B cell (primary cell): Measurements from ENCODE around the gene BUB3. TPM values are rescaled to one million over a fixed set of nuclear protein-coding genes. Genes with fewer than 3 reads are reported as not detected.

ENCODE experiments used
- ATAC-seq: fragments of 200-7000 bp; cut with Tn5 transposase; one replicate; pipeline ENCODE4 v1.10.0; 2021; ENCODE audit warnings: low read depth, mild to moderate bottlenecking, moderate number of reproducible peaks, moderate library complexity
- CTCF ChIA-PET: fragments of 350-600 bp; sonication (Branson Sonifier 250); formaldehyde crosslinking; loops from one replicate; lab custom pipeline; 2021; ENCODE audit warnings: antibody characterized with exemption, inconsistent platforms; lab: Charles Lee
- POLR2A ChIA-PET: fragments of 350-600 bp; sonication (Branson Sonifier 250); formaldehyde crosslinking; loops from one replicate; lab custom pipeline; 2021; ENCODE audit warnings: antibody characterized with exemption; lab: Charles Lee
- DNase-seq: peaks from one replicate; pipeline ENCODE4 v3.0.0; 2013
- H2AFZ ChIP-seq: 2 replicates; pipeline ENCODE4 v1.6.1; 2012; ENCODE audit warnings: mild to moderate bottlenecking, low read depth, low read length; ENCODE audit not compliant: insufficient read depth, poor library complexity, severe bottlenecking
- H3K27ac ChIP-seq, 2 donors: 1 replicate in 1 of 2; 2 replicates in 1 of 2; pipeline ENCODE4 v1.5.1; 2012 to 2013; ENCODE audit warnings: low read length in 2 of 2, mild to moderate bottlenecking in 2 of 2, moderate library complexity in 1 of 2
- H3K27me3 ChIP-seq, 4 experiments: fragments of 200-600 bp in 1 of 4; sonication (generic) in 1 of 4; replicated peaks in 1 of 4; 1 replicate in 2 of 4; 2 replicates in 2 of 4; pipeline versions ENCODE4 v1.6.1 to v1.7.0; 2013 to 2016; ENCODE audit warnings: low read length in 3 of 4, mild to moderate bottlenecking in 2 of 4, mixed read lengths in 1 of 4, moderate library complexity in 1 of 4; ENCODE audit not compliant: insufficient read depth in 4 of 4, control insufficient read depth in 3 of 4; ENCODE audit errors: control extremely low read depth in 1 of 4
- H3K36me3 ChIP-seq, 2 experiments: replicated peaks in 1 of 2; 1 replicate in 1 of 2; 2 replicates in 1 of 2; pipeline versions ENCODE4 v1.6.1 to v1.7.1; 2013; ENCODE audit warnings: low read length in 1 of 2; ENCODE audit not compliant: insufficient read depth in 2 of 2, control insufficient read depth in 1 of 2; ENCODE audit errors: control extremely low read depth in 1 of 2, extremely low read depth in 1 of 2
- H3K4me1 ChIP-seq, 2 donors: fragments of 200-600 bp in 1 of 2; sonication (generic) in 1 of 2; 1 replicate in 1 of 2; 2 replicates in 1 of 2; pipeline versions ENCODE4 v1.5.1 to v1.6.1; 2013 to 2017; ENCODE audit warnings: low read length in 2 of 2; ENCODE audit not compliant: control insufficient read depth in 2 of 2, insufficient read depth in 2 of 2
- H3K4me2 ChIP-seq: replicated peaks from 2 replicates; pipeline ENCODE3; 2012; ENCODE audit warnings: mild to moderate bottlenecking, low read depth, low read length; ENCODE audit not compliant: poor library complexity, severe bottlenecking
- H3K4me3 ChIP-seq, 5 experiments: fragments of 200-600 bp in 1 of 5; sonication (generic) in 1 of 5; 1 replicate in 3 of 5; 2 replicates in 2 of 5; pipeline versions ENCODE4 v1.5.1 to v1.7.0; 2011 to 2016; ENCODE audit warnings: low read length in 4 of 5, mild to moderate bottlenecking in 4 of 5, low read depth in 2 of 5, control low read depth in 1 of 5, moderate library complexity in 1 of 5; ENCODE audit not compliant: insufficient read depth in 1 of 5; ENCODE audit errors: control extremely low read depth in 1 of 5, extremely low read depth in 1 of 5
- H3K79me2 ChIP-seq: fragments of 200-600 bp; sonication (generic); one replicate; pipeline ENCODE4 v1.6.0; 2016; ENCODE audit warnings: low read length; ENCODE audit not compliant: control insufficient read depth, insufficient read depth
- H3K9ac ChIP-seq: fragments of 200-600 bp; sonication (generic); 2 replicates; pipeline ENCODE4 v1.6.1; 2017; ENCODE audit warnings: mild to moderate bottlenecking, low read length, moderate library complexity
- H3K9me3 ChIP-seq, 3 donors: one replicate each; pipeline versions ENCODE4 v1.6.1 to v1.7.1; 2013; ENCODE audit warnings: low read length in 2 of 3; ENCODE audit not compliant: control insufficient read depth in 2 of 3, insufficient read depth in 1 of 3; ENCODE audit errors: control extremely low read depth in 1 of 3
- H4K20me1 ChIP-seq: 2 replicates; pipeline ENCODE4 v1.6.0; 2012; ENCODE audit warnings: mild to moderate bottlenecking, low read length; ENCODE audit not compliant: insufficient read depth, control insufficient read depth, poor library complexity, severe bottlenecking
- H3K27ac Mint-ChIP-seq: one replicate; pipeline ENCODE4 v1.8.0; 2021; ENCODE audit warnings: mixed read lengths
- H3K27me3 Mint-ChIP-seq: one replicate; pipeline ENCODE4 v1.8.0; 2021; ENCODE audit warnings: mixed read lengths
- H3K4me1 Mint-ChIP-seq: one replicate; pipeline ENCODE4 v1.8.0; 2021; ENCODE audit warnings: mixed read lengths
- H3K4me3 Mint-ChIP-seq: one replicate; pipeline ENCODE4 v1.8.0; 2021; ENCODE audit warnings: mixed read lengths
- H3K9me3 Mint-ChIP-seq: one replicate; pipeline ENCODE4 v1.8.0; 2022; ENCODE audit warnings: mixed read lengths; ENCODE audit not compliant: insufficient read depth
- EZH2 ChIP-seq: IDR thresholded peaks from 2 replicates; pipeline ENCODE4 v1.6.1; 2012; ENCODE audit warnings: borderline replicate concordance, low read depth, mild to moderate bottlenecking, moderate library complexity, low read length; ENCODE audit not compliant: insufficient read depth, poor library complexity, severe bottlenecking
- WGBS: methylation state at CpG from one replicate; pipeline ENCODE4 v1.1.5; 2013; ENCODE audit warnings: missing lambda C conversion rate; ENCODE audit not compliant: insufficient coverage; 5-methylcytosine and 5-hydroxymethylcytosine counted together
- intact Hi-C: fragments of 100-400 bp; cut with micrococcal nuclease; formaldehyde crosslinking; loops from one replicate; pipeline ENCODE4 v1.10.0; 2022
- polyA plus RNA-seq: library from polyadenylated mRNA; depleted of rRNA; stranded (reverse); fragments of >200 nt; gene quantifications from 2 replicates; pipeline ENCODE4 v1.2.3, GENCODE V29; 2012
- total RNA-seq, 2 donors: library from RNA; stranded (reverse); fragments of 120-200 nt in 1 of 2; gene quantifications; 1 replicate in 1 of 2; 2 replicates in 1 of 2; pipeline versions ENCODE4 v1.2.3 to v1.2.4, GENCODE V29; 2013 to 2022
- TF ChIP-seq, protein P1 (sequence below): fragments of 200-600 bp; IDR thresholded peaks from one replicate; pipeline ENCODE4 v1.8.0; 2022; ENCODE audit warnings: antibody characterized with exemption, mild to moderate bottlenecking

The BUB3 gene
- total and polyA plus RNA-seq, 2 donors (not counting 1 experiment from before 2014, with no cell fraction given), result 112 to 113 TPM

- Histone ChIP-seq H3K79me2 (peaks cover 37% of the 10 kb centered on the region), H3K27ac (no peak overlapping the region), H3K4me1 (peaks cover 14 to 16% of the 10 kb centered on the region in 2 donors), H3K4me2 (no peak overlapping the region), H2AFZ (no peak overlapping the region), H3K9me3 (no peaks in the 10 kb centered on the region), H3K9ac (no peak overlapping the region), H3K27me3 (no peaks in the 10 kb centered on the region), H3K4me3 (no peak overlapping the region), H4K20me1 (peaks cover 46% of the 10 kb centered on the region), H3K36me3 (peaks cover 20 to 60% of the 10 kb centered on the region in 2 experiments)
- ChIA-PET POLR2A (no interaction called here), CTCF (interaction anchor here (0.8 kb wide), 1 partner anchor 25 kb away, joined by 4 read pairs; no protein-coding TSS in a partner anchor)
- no peak overlapping the region for H3K4me3 Mint-ChIP-seq
- no CpG with 5 or more reads among the region's 1 CpG for WGBS
- TF ChIP-seq, protein P1, sequence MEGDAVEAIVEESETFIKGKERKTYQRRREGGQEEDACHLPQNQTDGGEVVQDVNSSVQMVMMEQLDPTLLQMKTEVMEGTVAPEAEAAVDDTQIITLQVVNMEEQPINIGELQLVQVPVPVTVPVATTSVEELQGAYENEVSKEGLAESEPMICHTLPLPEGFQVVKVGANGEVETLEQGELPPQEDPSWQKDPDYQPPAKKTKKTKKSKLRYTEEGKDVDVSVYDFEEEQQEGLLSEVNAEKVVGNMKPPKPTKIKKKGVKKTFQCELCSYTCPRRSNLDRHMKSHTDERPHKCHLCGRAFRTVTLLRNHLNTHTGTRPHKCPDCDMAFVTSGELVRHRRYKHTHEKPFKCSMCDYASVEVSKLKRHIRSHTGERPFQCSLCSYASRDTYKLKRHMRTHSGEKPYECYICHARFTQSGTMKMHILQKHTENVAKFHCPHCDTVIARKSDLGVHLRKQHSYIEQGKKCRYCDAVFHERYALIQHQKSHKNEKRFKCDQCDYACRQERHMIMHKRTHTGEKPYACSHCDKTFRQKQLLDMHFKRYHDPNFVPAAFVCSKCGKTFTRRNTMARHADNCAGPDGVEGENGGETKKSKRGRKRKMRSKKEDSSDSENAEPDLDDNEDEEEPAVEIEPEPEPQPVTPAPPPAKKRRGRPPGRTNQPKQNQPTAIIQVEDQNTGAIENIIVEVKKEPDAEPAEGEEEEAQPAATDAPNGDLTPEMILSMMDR, result no peak
- no peak for TF ChIP-seq EZH2
- intact Hi-C loops, result loop anchor here (10.0 kb wide), 1 partner anchor 1306 kb away; the partner anchor contains the start of gene LHPP
- no peak overlapping the region for H3K27ac Mint-ChIP-seq
- peaks cover 43% of the 10 kb centered on the region for H3K4me1 Mint-ChIP-seq
- DNase-seq, result no peak
- no peaks in the 10 kb centered on the region for H3K9me3 Mint-ChIP-seq
- no peak for ATAC-seq
- no peaks in the 10 kb centered on the region for H3K27me3 Mint-ChIP-seq
Measured at GRCh38 chr10:123158682-123159081, 4.5 kb downstream of the BUB3 start.

- peaks cover 30% of the 10 kb centered on the region for H3K4me1 Mint-ChIP-seq
- Histone ChIP-seq H4K20me1 (peaks cover 35% of the 10 kb centered on the region), H3K36me3 (peaks cover 21 to 73% of the 10 kb centered on the region in 2 experiments), H3K9ac (no peak overlapping the region), H3K4me2 (no peak overlapping the region), H3K4me3 (no peak overlapping the region), H3K4me1 (peaks cover 5% of the 10 kb centered on the region in 2 donors), H3K27ac (no peak overlapping the region), H2AFZ (no peak overlapping the region), H3K9me3 (no peaks in the 10 kb centered on the region), H3K79me2 (peaks cover 24% of the 10 kb centered on the region), H3K27me3 (no peaks in the 10 kb centered on the region)
- ChIA-PET POLR2A (no interaction called here), CTCF (no interaction called here)
- no peak for ATAC-seq
- H3K27me3 Mint-ChIP-seq, result no peaks in the 10 kb centered on the region
- no peak overlapping the region for H3K27ac Mint-ChIP-seq
- H3K9me3 Mint-ChIP-seq, result no peaks in the 10 kb centered on the region
- WGBS, result 70% methylated on average over 4 of the region's 11 CpGs
- intact Hi-C loops, result no loop called here
- no peak for DNase-seq
- H3K4me3 Mint-ChIP-seq, result no peak overlapping the region
- no peak for TF ChIP-seq EZH2
- TF ChIP-seq, protein P1, result no peak
Measured at GRCh38 chr10:123160311-123160980, 6.2 kb downstream of the BUB3 start.
